B cell (primary cell): Measurements from ENCODE around the gene CCM2. TPM values are rescaled to one million over a fixed set of nuclear protein-coding genes. Genes with fewer than 3 reads are reported as not detected.

ENCODE experiments used
- ATAC-seq: fragments of 200-7000 bp; cut with Tn5 transposase; one replicate; pipeline ENCODE4 v1.10.0; 2021; ENCODE audit warnings: low read depth, mild to moderate bottlenecking, moderate number of reproducible peaks, moderate library complexity
- CTCF ChIA-PET: fragments of 350-600 bp; sonication (Branson Sonifier 250); formaldehyde crosslinking; loops from one replicate; lab custom pipeline; 2021; ENCODE audit warnings: antibody characterized with exemption, inconsistent platforms; lab: Charles Lee
- POLR2A ChIA-PET: fragments of 350-600 bp; sonication (Branson Sonifier 250); formaldehyde crosslinking; loops from one replicate; lab custom pipeline; 2021; ENCODE audit warnings: antibody characterized with exemption; lab: Charles Lee
- DNase-seq: peaks from one replicate; pipeline ENCODE4 v3.0.0; 2013
- H2AFZ ChIP-seq: 2 replicates; pipeline ENCODE4 v1.6.1; 2012; ENCODE audit warnings: mild to moderate bottlenecking, low read depth, low read length; ENCODE audit not compliant: insufficient read depth, poor library complexity, severe bottlenecking
- H3K27ac ChIP-seq, 2 donors: 1 replicate in 1 of 2; 2 replicates in 1 of 2; pipeline ENCODE4 v1.5.1; 2012 to 2013; ENCODE audit warnings: low read length in 2 of 2, mild to moderate bottlenecking in 2 of 2, moderate library complexity in 1 of 2
- H3K27me3 ChIP-seq, 4 experiments: fragments of 200-600 bp in 1 of 4; sonication (generic) in 1 of 4; replicated peaks in 1 of 4; 1 replicate in 2 of 4; 2 replicates in 2 of 4; pipeline versions ENCODE4 v1.6.1 to v1.7.0; 2013 to 2016; ENCODE audit warnings: low read length in 3 of 4, mild to moderate bottlenecking in 2 of 4, mixed read lengths in 1 of 4, moderate library complexity in 1 of 4; ENCODE audit not compliant: insufficient read depth in 4 of 4, control insufficient read depth in 3 of 4; ENCODE audit errors: control extremely low read depth in 1 of 4
- H3K36me3 ChIP-seq, 2 experiments: replicated peaks in 1 of 2; 1 replicate in 1 of 2; 2 replicates in 1 of 2; pipeline versions ENCODE4 v1.6.1 to v1.7.1; 2013; ENCODE audit warnings: low read length in 1 of 2; ENCODE audit not compliant: insufficient read depth in 2 of 2, control insufficient read depth in 1 of 2; ENCODE audit errors: control extremely low read depth in 1 of 2, extremely low read depth in 1 of 2
- H3K4me1 ChIP-seq, 2 donors: fragments of 200-600 bp in 1 of 2; sonication (generic) in 1 of 2; 1 replicate in 1 of 2; 2 replicates in 1 of 2; pipeline versions ENCODE4 v1.5.1 to v1.6.1; 2013 to 2017; ENCODE audit warnings: low read length in 2 of 2; ENCODE audit not compliant: control insufficient read depth in 2 of 2, insufficient read depth in 2 of 2
- H3K4me2 ChIP-seq: replicated peaks from 2 replicates; pipeline ENCODE3; 2012; ENCODE audit warnings: mild to moderate bottlenecking, low read depth, low read length; ENCODE audit not compliant: poor library complexity, severe bottlenecking
- H3K4me3 ChIP-seq, 5 experiments: fragments of 200-600 bp in 1 of 5; sonication (generic) in 1 of 5; 1 replicate in 3 of 5; 2 replicates in 2 of 5; pipeline versions ENCODE4 v1.5.1 to v1.7.0; 2011 to 2016; ENCODE audit warnings: low read length in 4 of 5, mild to moderate bottlenecking in 4 of 5, low read depth in 2 of 5, control low read depth in 1 of 5, moderate library complexity in 1 of 5; ENCODE audit not compliant: insufficient read depth in 1 of 5; ENCODE audit errors: control extremely low read depth in 1 of 5, extremely low read depth in 1 of 5
- H3K79me2 ChIP-seq: fragments of 200-600 bp; sonication (generic); one replicate; pipeline ENCODE4 v1.6.0; 2016; ENCODE audit warnings: low read length; ENCODE audit not compliant: control insufficient read depth, insufficient read depth
- H3K9ac ChIP-seq: fragments of 200-600 bp; sonication (generic); 2 replicates; pipeline ENCODE4 v1.6.1; 2017; ENCODE audit warnings: mild to moderate bottlenecking, low read length, moderate library complexity
- H3K9me3 ChIP-seq, 3 donors: one replicate each; pipeline versions ENCODE4 v1.6.1 to v1.7.1; 2013; ENCODE audit warnings: low read length in 2 of 3; ENCODE audit not compliant: control insufficient read depth in 2 of 3, insufficient read depth in 1 of 3; ENCODE audit errors: control extremely low read depth in 1 of 3
- H4K20me1 ChIP-seq: 2 replicates; pipeline ENCODE4 v1.6.0; 2012; ENCODE audit warnings: mild to moderate bottlenecking, low read length; ENCODE audit not compliant: insufficient read depth, control insufficient read depth, poor library complexity, severe bottlenecking
- H3K27ac Mint-ChIP-seq: one replicate; pipeline ENCODE4 v1.8.0; 2021; ENCODE audit warnings: mixed read lengths
- H3K27me3 Mint-ChIP-seq: one replicate; pipeline ENCODE4 v1.8.0; 2021; ENCODE audit warnings: mixed read lengths
- H3K4me1 Mint-ChIP-seq: one replicate; pipeline ENCODE4 v1.8.0; 2021; ENCODE audit warnings: mixed read lengths
- H3K4me3 Mint-ChIP-seq: one replicate; pipeline ENCODE4 v1.8.0; 2021; ENCODE audit warnings: mixed read lengths
- H3K9me3 Mint-ChIP-seq: one replicate; pipeline ENCODE4 v1.8.0; 2022; ENCODE audit warnings: mixed read lengths; ENCODE audit not compliant: insufficient read depth
- CTCF ChIP-seq: fragments of 200-600 bp; IDR thresholded peaks from one replicate; pipeline ENCODE4 v1.8.0; 2022; ENCODE audit warnings: antibody characterized with exemption, mild to moderate bottlenecking
- EZH2 ChIP-seq: IDR thresholded peaks from 2 replicates; pipeline ENCODE4 v1.6.1; 2012; ENCODE audit warnings: borderline replicate concordance, low read depth, mild to moderate bottlenecking, moderate library complexity, low read length; ENCODE audit not compliant: insufficient read depth, poor library complexity, severe bottlenecking
- whole genome bisulfite sequencing: methylation state at CpG from one replicate; pipeline ENCODE4 v1.1.5; 2013; ENCODE audit warnings: missing lambda C conversion rate; ENCODE audit not compliant: insufficient coverage; 5-methylcytosine and 5-hydroxymethylcytosine counted together
- intact Hi-C: fragments of 100-400 bp; cut with micrococcal nuclease; formaldehyde crosslinking; loops from one replicate; pipeline ENCODE4 v1.10.0; 2022
- polyA plus RNA-seq: library from polyadenylated mRNA; depleted of rRNA; stranded (reverse); fragments of >200 nt; gene quantifications from 2 replicates; pipeline ENCODE4 v1.2.3, GENCODE V29; 2012
- total RNA-seq, 2 donors: library from RNA; stranded (reverse); fragments of 120-200 nt in 1 of 2; gene quantifications; 1 replicate in 1 of 2; 2 replicates in 1 of 2; pipeline versions ENCODE4 v1.2.3 to v1.2.4, GENCODE V29; 2013 to 2022

CCM2 gene
- total and polyA plus RNA-seq, 2 donors (not counting 1 experiment from before 2014, with no cell fraction given) = 150 to 201 TPM

GRCh38 chr7:45037876-45038275 lies 37.9 kb downstream of the CCM2 start:
- peaks cover 29 to 43% of the 10 kb centered on the region in 2 donors for H3K4me1 ChIP-seq
- peak overlapping the region in 1 of 2 donors; percentile 26 for H3K27ac ChIP-seq
- peaks cover 93% of the 10 kb centered on the region for H4K20me1 ChIP-seq
- Mint-ChIP-seq H3K4me3 (no peak overlapping the region), H3K4me1 (peaks cover 56% of the 10 kb centered on the region), H3K27me3 (no peaks in the 10 kb centered on the region), H3K27ac (peak overlapping the region; percentile 44), H3K9me3 (no peaks in the 10 kb centered on the region)
- no peaks in the 10 kb centered on the region for H3K9me3 ChIP-seq
- intact Hi-C loops = no loop called here
- H3K27me3 ChIP-seq = no peaks in the 10 kb centered on the region
- no peak overlapping the region for H3K4me3 ChIP-seq
- WGBS = 100% methylated on average over 3 of the region's 5 CpGs
- ATAC-seq (no peak), DNase-seq (no peak)
- H3K4me2 ChIP-seq = no peak overlapping the region
- H3K9ac ChIP-seq = no peak overlapping the region
- H3K79me2 ChIP-seq = peaks cover 96% of the 10 kb centered on the region
- no peak for TF ChIP-seq CTCF
- TF ChIP-seq EZH2 = no peak
- peaks cover 2 to 75% of the 10 kb centered on the region in 2 experiments for H3K36me3 ChIP-seq
- H2AFZ ChIP-seq = no peak overlapping the region
- ChIA-PET POLR2A (interaction anchor here (1.7 kb wide), 1 partner anchor 10 kb away, joined by 4 read pairs; no protein-coding TSS in a partner anchor), CTCF (no interaction called here)

- no peak overlapping the region for H2AFZ ChIP-seq
- H3K9me3 Mint-ChIP-seq = no peaks in the 10 kb centered on the region
- WGBS = 100% methylated on average over 3 of the region's 5 CpGs
- H3K27me3 ChIP-seq = no peaks in the 10 kb centered on the region
- DNase-seq = no peak
- H3K4me1 ChIP-seq = peaks cover 24 to 37% of the 10 kb centered on the region in 2 donors
- no peak overlapping the region for H3K4me2 ChIP-seq
- ChIA-PET POLR2A (no interaction called here), CTCF (interaction anchor here (0.6 kb wide), 1 partner anchor 35 kb away, joined by 3 read pairs; no protein-coding TSS in a partner anchor)
- no peak overlapping the region for H3K9ac ChIP-seq
- peak overlapping the region in 1 of 2 donors; percentile 17 for H3K27ac ChIP-seq
- no peaks in the 10 kb centered on the region for H3K9me3 ChIP-seq
- H3K4me1 Mint-ChIP-seq = peaks cover 51% of the 10 kb centered on the region
- peaks cover 93% of the 10 kb centered on the region for H4K20me1 ChIP-seq
- no peak overlapping the region for H3K4me3 Mint-ChIP-seq
- peaks cover 95% of the 10 kb centered on the region for H3K79me2 ChIP-seq
- intact Hi-C loops = no loop called here
- peaks cover 2 to 77% of the 10 kb centered on the region in 2 experiments for H3K36me3 ChIP-seq
- no peaks in the 10 kb centered on the region for H3K27me3 Mint-ChIP-seq
- no peak for ATAC-seq
- TF ChIP-seq CTCF (no peak), EZH2 (no peak)
- H3K4me3 ChIP-seq = no peak overlapping the region
- H3K27ac Mint-ChIP-seq = no peak overlapping the region
Measured at GRCh38 chr7:45039106-45039505, 39.1 kb downstream of the CCM2 start.
